Medulla oblongata (tissue), 1 donor: ENCODE measurements around the gene SFXN5.
"Not testable (repeated sequence)": the region's sequence is repeated elsewhere in the genome, so short reads cannot be mapped to it uniquely, and the experiment has no call there.

ENCODE experiments used
- DNase-seq: peaks from one replicate; pipeline ENCODE4 v3.0.0-alpha.2; 2015; ENCODE audit errors: extremely low spot score

The SFXN5 gene

GRCh38 chr2:73078457-73079411, 7.2 kb upstream of the SFXN5 start:
- DNase-seq = no peak

GRCh38 chr2:73077424-73077795, 5.9 kb upstream of the SFXN5 start:
- DNase-seq = no peak

- DNase-seq = no peak
Measured at GRCh38 chr2:73076701-73077423, 5.3 kb upstream of the SFXN5 start.

- DNase-seq = peak; percentile 81
Measured at GRCh38 chr2:73075477-73076373, 4.2 kb upstream of the SFXN5 start.

- DNase-seq = no peak
Measured at GRCh38 chr2:73074110-73075069, 2.9 kb upstream of the SFXN5 start.

GRCh38 chr2:73072416-73072815, 904 bp upstream of the SFXN5 start:
- no peak for DNase-seq

- no peak for DNase-seq
Measured at GRCh38 chr2:73072129-73072395, 550 bp upstream of the SFXN5 start.

GRCh38 chr2:73070643-73071359, 711 bp downstream of the SFXN5 start:
- no peak for DNase-seq

GRCh38 chr2:73069855-73070642, 1.5 kb downstream of the SFXN5 start:
- DNase-seq = no peak

GRCh38 chr2:73069041-73069854, 2.3 kb downstream of the SFXN5 start:
- DNase-seq = no peak

GRCh38 chr2:73068147-73068546, 3.4 kb downstream of the SFXN5 start:
- no peak for DNase-seq

GRCh38 chr2:73067043-73067442, 4.5 kb downstream of the SFXN5 start:
- DNase-seq = no peak

GRCh38 chr2:73065070-73065469, 6.4 kb downstream of the SFXN5 start:
- not testable (repeated sequence) for DNase-seq

GRCh38 chr2:73063909-73064875, 7.3 kb downstream of the SFXN5 start:
- no peak for DNase-seq

GRCh38 chr2:73063472-73063871, 8.0 kb downstream of the SFXN5 start:
- DNase-seq = no peak

- peak; percentile 88 for DNase-seq
Measured at GRCh38 chr2:73059106-73059505, 12.4 kb downstream of the SFXN5 start.

GRCh38 chr2:73054980-73055379, 16.5 kb downstream of the SFXN5 start:
- no peak for DNase-seq
